CD4-positive, alpha-beta T cell treated with Interleukin-6 for 4 hours (primary cell): ENCODE measurements around the gene TCP11L2.
"Not testable (repeated sequence)": the region's sequence is repeated elsewhere in the genome, so short reads cannot be mapped to it uniquely, and the experiment has no call there.

Experiments used
- DNase-seq: peaks from one replicate; pipeline ENCODE4 v3.0.0-alpha.2; 2020; ENCODE audit warnings: mixed read lengths

Gene TCP11L2

DNA sequence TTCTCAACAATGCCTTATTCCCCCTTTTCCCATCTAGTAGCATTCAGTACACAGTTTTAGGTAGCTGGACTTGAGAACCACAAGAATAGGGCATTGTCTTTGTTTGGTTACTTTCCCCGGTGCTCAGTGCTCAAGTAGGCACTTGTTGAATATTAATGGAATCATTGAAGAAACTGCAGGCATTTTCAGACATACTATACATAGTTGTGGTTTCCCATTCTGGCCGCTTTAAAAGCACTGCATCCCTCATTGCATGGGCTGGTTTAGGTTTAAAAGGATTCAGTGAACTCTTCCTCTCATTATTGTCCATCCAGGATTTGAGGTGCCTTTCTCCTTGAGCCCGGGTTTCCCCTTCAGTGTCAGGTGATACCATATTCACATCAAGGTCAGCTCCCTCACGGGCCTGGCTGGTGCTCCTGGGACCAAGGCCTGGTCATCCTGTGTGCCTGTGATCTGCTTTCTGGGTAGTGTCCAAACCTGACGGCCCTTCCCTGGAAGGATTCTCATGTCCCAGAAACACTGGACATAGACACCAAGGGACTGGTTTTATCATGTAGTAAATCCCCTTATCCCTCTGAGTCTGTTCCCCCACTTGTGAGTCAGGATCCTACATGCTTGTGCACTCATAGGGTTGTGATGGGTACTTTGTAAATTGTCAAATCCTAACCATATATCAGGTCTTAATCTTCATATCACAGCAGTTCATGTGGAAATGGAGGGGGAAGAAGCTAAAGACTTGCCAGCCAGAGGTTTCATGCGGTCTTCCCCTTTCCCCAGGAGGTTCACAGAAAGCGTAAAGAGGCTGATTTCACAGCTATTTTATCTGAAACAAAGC, 7.4 kb downstream of the TCP11L2 start:
- no peak for DNase-seq

DNA sequence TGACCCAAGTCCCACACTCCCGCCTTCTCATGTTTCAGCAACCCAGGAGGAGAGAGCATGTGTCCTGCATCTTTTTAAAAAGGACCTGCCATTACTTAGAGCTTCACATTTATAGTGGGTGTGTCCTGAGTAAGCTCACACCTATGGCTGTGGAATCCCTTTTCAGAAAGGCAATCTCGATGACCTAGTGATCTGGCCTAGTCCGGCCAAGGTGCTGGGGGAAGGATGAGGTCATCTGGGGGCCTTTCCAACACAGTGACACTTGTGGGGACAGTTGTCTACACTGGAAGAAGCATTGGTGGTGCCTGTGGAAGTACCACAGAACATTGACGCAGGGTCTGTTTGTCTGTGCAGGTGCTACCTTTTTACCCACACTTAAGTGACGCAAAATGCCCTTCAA, 8.2 kb downstream of the TCP11L2 start:
- DNase-seq, result no peak

DNA sequence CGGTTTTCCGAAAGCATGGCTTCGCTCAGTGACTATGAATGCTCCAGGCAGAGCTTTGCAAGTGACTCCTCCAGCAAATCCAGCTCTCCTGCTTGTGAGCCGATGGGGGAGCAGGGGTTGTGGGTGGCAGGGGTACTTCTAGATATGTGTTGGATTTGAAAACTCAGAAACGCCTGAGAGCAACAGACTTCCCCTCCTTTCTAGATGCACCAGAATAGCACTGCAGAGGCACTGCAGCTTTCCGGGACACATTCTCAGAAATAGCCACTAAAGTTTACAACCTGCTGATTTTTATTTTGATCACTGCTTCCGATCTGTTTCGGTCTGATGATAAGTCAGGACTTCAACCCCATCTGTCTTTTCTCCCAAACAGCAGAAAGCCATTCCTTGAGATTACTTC, 8.6 kb downstream of the TCP11L2 start:
- DNase-seq, result no peak

DNA sequence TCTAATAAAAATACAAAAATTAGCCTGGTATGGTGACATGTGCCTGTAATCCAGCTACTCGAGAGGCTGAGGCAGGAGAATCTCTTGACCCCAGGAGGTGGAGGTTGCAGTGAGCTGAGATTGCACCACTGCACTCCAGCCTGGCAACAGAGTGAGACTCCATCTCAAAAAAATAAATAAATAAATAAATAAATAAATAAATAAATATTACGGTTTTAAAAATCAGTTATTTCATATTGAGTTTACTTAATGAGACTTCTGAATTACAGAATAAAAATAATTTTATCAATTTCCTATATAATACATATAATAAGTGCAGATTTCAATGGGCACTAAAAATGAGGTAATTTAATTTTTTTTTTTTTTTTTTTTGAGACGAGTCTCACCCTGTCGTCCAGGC, 10.9 kb downstream of the TCP11L2 start:
- not testable (repeated sequence) for DNase-seq

DNA sequence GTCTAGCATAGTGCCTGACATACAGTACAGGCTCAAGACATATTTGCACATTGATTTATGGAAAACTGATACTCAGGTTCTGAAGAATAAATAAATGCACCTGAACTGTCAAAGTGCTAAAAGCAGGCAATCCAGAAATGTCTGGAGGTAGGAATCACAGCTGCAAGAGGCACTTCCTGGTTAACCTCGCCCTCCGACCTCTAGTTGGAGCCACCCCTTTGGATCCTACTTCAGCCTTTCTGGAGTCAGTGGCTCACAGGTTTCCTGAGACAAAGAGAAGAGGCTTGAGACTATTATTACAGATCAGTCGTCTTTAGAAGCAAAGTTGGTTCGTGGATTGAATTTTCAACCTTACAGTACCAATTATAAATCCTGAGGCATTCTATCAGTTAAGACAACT, 13.0 kb downstream of the TCP11L2 start:
- DNase-seq, result no peak

DNA sequence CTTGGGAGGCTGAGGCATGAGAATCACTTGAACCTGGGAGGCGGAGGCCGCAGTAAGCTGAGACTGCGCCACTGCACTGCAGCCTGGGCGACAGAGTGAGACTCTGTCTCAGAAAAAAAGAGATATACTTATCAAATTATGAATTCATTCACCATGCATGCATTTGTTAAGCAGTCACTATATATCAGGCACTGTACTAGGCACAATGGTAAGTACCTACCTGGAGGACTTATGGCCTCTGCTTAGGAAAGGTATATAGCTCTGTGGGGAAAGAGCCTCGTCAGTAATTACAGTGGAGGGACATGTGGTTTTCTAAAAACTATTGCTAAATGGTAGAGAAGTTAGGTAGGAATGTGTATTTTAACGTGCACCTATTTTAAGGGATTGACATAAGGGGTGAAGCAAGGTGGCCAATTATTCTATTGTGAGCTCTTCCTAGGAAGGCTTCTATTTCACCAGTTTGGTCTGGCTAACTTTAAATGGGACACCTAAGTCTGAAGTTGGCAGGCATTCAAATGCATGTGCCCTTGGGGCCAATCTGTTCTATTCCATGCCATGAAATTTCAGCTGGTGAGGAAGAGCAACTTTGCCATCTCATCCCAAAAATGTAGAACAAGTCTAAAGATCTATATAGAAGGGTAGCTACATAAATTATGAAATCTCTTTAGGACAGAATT, 15.0 kb downstream of the TCP11L2 start:
- no peak for DNase-seq

DNA sequence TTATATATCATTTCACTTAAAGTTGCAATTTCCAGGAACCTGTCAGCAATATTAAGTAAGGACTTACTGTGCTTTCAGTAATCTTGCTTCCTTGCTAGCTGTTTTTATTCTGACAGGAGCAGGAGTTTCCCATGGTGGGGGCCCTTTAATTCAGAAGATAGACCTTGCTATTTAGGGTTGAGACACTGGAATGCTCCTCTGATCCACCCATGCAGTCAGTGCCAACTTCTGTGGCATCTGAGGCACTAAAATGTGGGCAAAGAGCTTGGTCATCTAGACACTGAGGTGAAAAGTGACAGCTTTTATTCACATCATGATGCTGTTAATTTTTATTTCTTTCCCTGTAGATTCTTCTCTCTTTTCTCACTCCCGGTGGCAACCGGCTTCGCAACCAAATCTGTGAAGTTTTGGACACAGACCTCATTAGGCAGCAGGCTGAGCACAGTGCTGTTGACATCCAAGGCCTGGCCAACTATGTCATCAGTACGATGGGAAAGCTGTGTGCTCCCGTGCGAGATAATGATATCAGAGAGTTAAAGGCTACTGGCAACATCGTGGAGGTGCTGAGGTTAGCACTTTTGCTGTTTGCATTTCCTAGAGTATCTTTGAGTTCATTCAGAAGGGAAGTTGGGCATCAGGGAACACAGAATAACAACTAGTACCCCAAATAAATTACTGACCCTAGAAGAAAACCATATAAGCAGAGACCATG, 18.8 kb downstream of the TCP11L2 start:
- no peak for DNase-seq

DNA sequence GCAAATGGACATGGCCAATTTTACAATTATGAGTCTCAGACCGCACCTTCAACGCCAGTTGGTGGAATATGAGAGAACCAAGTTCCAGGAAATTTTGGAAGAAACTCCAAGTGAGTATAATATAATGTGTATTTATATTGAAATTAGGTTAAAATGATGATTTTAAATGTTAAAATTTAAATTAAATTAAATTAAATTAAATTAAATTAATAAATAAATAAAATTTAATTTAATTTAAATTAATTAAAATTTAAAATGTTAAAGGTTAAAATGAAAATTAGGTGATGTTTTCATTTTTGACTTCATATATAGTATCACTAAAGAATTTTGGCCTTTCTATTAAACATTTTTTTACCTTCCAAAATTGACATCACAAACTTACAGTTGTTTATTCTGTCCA, 21.0 kb downstream of the TCP11L2 start:
- DNase-seq, result no peak

DNA sequence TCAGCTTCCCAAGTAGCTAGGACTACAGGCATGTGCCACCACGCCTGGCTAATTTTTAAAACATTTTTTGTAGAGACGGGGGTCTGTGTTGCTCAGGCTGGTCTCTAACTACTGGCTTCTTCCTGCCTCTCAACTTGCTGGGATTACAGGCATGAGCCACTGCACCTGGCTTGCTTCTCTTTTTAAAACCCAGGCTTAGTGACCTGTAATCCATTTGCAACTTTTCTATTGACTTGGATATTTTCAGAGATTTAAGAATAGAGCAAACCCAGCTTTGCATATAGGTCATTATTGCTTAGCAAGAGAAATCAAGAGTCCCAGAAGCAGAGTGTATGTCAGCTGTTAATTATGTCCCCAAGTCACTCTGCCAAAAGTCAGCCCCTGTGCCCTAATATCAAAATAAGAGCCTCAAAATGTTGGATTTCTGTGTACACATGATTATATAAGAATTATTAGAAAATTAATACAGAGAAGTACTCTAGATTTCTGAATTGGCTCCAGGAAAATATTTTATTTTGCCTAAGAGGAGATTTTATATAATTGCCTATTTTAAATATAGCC, 24.9 kb downstream of the TCP11L2 start:
- no peak for DNase-seq

DNA sequence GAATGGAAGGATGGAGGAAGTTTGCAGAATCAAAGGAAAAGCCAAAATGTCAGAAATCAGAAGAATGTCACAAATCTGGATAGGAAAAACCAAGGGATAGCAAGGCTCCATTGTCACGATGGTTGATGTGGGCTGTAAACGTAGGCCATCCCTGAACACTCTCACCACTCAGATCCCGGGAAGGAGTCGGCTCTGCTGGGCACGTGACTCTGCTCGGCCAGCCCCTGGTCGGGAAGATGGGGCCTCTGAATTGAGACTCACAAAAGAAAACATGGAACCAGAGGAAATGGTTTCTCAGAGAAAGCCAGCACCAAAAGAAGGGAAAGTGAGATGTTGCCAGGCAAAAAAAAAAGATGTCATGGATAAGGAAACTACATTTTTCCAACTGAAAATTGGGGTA, 26.2 kb downstream of the TCP11L2 start:
- no peak for DNase-seq

DNA sequence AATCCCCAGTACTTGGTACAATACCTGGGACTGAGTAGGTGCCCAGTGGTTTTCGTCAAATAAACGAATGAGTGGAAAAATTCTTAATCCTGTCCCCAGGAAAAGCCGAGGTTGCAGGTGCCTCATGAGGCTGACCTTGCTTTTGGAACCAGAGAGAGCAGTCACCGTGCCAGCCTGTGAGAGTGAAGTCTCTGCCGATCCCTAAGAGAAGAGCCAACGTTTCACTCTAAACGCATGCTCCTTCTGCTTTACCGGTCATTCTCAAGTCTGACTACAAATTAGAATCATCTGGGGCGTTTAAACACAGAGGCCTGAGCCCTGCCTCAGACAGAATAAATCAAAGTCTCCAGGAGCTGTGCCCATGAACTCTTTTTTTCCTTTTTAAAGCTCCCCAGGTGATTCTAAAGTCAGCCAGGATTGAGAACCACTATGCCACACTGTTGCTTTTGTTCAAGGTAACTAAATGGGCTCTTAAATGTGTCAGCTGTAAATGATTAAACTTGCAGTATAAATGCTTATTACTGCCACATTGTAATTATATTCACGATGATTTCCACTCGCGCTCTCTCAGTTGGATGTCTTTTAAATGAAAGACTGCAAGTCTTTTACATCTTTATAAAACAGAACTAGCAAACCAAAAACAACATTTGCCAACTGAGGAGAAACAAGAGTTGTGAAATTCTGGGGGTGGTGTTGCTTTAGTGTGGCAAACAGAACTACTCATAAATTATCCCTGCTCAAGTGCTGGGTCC, 26.9 kb downstream of the TCP11L2 start:
- no peak for DNase-seq

GRCh38 chr12:106331599-106331998, 29.1 kb downstream of the TCP11L2 start:
- DNase-seq, result no peak

- DNase-seq, result no peak
These were observed 30.0 kb downstream of the TCP11L2 start for GRCh38 chr12:106332536-106332935.

DNA sequence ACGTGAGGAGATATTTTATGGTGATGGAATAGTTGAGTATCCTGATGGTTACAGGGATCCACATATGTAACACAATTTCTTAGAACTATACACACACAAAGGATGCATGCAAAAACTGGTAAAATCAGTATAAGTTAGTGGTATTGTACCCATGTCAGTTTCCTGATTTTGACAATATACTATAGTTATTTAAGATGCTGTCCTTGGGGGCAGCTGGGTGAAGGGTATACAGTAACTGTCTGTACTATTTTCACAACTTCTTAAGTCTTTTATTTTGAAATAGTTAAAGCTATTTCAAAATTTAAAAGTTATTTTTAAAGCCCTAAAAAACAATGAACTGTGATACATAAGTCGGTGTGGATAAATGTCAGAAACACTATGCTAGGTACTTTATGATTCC, 30.5 kb downstream of the TCP11L2 start:
- no peak for DNase-seq

GRCh38 chr12:106333756-106334155, 31.2 kb downstream of the TCP11L2 start:
- no peak for DNase-seq

- no peak for DNase-seq
These were observed 38.7 kb downstream of the TCP11L2 start for GRCh38 chr12:106341086-106341877.

- no peak for DNase-seq
These were observed 40.1 kb downstream of the TCP11L2 start for GRCh38 chr12:106342397-106343213.

- no peak for DNase-seq
These were observed 40.6 kb downstream of the TCP11L2 start for GRCh38 chr12:106343214-106343528.

GRCh38 chr12:106344131-106344530, 41.6 kb downstream of the TCP11L2 start:
- DNase-seq, result no peak

DNA sequence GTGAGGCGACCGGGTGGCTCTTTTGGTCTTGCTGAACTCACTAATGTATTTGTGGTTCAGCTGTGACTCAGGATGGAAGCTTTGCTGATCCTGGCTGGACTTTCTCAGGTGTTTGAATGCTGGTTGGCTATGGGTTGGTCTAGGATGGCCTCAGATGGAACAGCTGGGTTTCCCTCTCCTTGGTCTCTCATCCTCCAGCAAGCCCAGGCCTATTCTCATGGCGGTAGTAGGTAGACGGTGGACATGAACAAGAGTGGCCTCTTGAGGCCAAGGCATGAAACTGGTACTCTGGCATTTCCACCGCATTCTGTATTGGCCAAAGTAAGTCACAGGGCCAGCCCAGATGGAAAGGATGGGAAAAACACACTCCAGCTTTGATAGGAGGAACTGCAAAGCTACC, 43.2 kb downstream of the TCP11L2 start:
- no peak for DNase-seq

- DNase-seq, result no peak
These were observed 45.9 kb downstream of the TCP11L2 start for GRCh38 chr12:106348411-106348810.
